ENCODE results near the gene TARS3. TPM values are rescaled to one million over a fixed set of nuclear protein-coding genes. Genes with fewer than 3 reads are reported as not detected.
A peak's percentile ranks its signal among the peaks of the same experiment; 100 is the strongest.

Gene TARS3
- total RNA-seq, 1 donor from 2014 or later = 13.0 TPM

GRCh38 chr15:101709466-101709865 lies 14.8 kb downstream of the TARS3 start:
- Mint-ChIP-seq H3K36me3 (ENCODE audit: low read depth) (peaks cover 75% of the 10 kb centered on the region), H3K4me1 (no peaks in the 10 kb centered on the region), H3K27me3 (no peaks in the 10 kb centered on the region), H3K4me3 (no peak overlapping the region), H3K9me3 (no peaks in the 10 kb centered on the region), H3K27ac (no peak overlapping the region)
- POLR2A ChIA-PET = no interaction called here
- no peak for ATAC-seq (ENCODE audit: low read depth)
- TF ChIP-seq CTCF (IDR thresholded peaks at IDR 0.05) = no peak
- CTCF ChIA-PET = no interaction called here
- intact Hi-C loops (cut with micrococcal nuclease) = no loop called here
- no peak for DNase-seq

- ChIA-PET POLR2A (no interaction called here), CTCF (no interaction called here)
- TF ChIP-seq CTCF (IDR thresholded peaks at IDR 0.05) = no peak
- Mint-ChIP-seq H3K36me3 (ENCODE audit: low read depth) (peaks cover 73% of the 10 kb centered on the region), H3K4me3 (no peak overlapping the region), H3K27me3 (no peaks in the 10 kb centered on the region), H3K9me3 (no peaks in the 10 kb centered on the region), H3K4me1 (peaks cover under 1% of the 10 kb centered on the region), H3K27ac (no peak overlapping the region)
- ATAC-seq (ENCODE audit: low read depth) (no peak), DNase-seq (no peak)
- intact Hi-C loops (cut with micrococcal nuclease) = no loop called here
Measured at GRCh38 chr15:101707983-101708382, 16.3 kb downstream of the TARS3 start.

DNA sequence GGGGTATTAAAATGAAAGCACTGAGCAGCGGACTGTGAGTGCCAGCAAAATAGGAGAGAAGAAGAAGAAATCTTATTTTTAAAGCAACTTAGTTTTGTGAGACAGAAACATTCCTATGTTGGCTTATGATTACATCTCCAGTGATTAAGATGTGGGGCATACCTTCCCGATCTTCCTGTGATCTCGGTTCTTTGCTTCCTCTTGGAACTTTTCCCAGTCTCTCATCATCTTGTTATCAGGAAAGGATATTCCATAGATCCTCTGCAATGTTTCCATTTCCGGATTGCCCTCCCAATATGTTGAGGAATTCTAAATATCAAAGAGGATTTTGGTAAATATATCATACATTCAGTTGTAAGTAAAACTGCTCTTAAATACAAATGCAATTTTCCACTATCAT lies 22.2 kb downstream of the TARS3 start:
- intact Hi-C loops (cut with micrococcal nuclease) = no loop called here
- DNase-seq (no peak), ATAC-seq (ENCODE audit: low read depth) (no peak)
- H3K27ac Mint-ChIP-seq = peak overlapping the region; percentile 70
- H3K36me3 Mint-ChIP-seq (ENCODE audit: low read depth) = peaks cover 73% of the 10 kb centered on the region
- ChIA-PET POLR2A (no interaction called here), CTCF (no interaction called here)
- H3K9me3 Mint-ChIP-seq = no peaks in the 10 kb centered on the region
- no peaks in the 10 kb centered on the region for H3K27me3 Mint-ChIP-seq
- TF ChIP-seq CTCF (IDR thresholded peaks at IDR 0.05) = no peak
- H3K4me1 Mint-ChIP-seq = peaks cover 21% of the 10 kb centered on the region
- H3K4me3 Mint-ChIP-seq = peak overlapping the region; percentile 42

DNA sequence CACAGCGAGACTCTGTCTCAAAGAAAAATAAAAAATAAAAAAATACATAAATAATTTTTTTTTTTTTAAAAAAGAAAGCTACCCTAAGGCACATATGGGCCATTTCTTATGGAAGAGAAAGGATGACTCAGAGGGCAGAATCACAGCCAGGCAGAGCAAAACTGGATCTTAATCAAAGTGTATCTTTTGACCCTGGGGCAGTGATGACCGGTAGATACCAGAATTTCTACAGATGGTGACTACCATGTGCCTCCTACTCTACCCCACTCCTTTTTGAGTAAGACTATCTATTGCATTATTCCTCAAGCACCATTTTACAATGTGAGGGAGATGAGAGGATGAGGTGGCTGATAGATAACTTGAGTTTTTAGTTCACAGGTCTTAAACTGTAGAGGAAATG lies 26.0 kb downstream of the TARS3 start:
- CTCF ChIA-PET = interaction anchor here (0.6 kb wide), 1 partner anchor 19 kb away, joined by 3 read pairs; no protein-coding TSS in a partner anchor
- TF ChIP-seq CTCF (IDR thresholded peaks at IDR 0.05) = no peak
- Mint-ChIP-seq H3K27ac (no peak overlapping the region), H3K4me3 (no peak overlapping the region), H3K36me3 (ENCODE audit: low read depth) (peaks cover 84% of the 10 kb centered on the region), H3K27me3 (no peaks in the 10 kb centered on the region), H3K9me3 (no peaks in the 10 kb centered on the region), H3K4me1 (peaks cover 35% of the 10 kb centered on the region)
- POLR2A ChIA-PET = no interaction called here
- ATAC-seq (ENCODE audit: low read depth) (no peak), DNase-seq (no peak)
- intact Hi-C loops (cut with micrococcal nuclease) = no loop called here

DNA sequence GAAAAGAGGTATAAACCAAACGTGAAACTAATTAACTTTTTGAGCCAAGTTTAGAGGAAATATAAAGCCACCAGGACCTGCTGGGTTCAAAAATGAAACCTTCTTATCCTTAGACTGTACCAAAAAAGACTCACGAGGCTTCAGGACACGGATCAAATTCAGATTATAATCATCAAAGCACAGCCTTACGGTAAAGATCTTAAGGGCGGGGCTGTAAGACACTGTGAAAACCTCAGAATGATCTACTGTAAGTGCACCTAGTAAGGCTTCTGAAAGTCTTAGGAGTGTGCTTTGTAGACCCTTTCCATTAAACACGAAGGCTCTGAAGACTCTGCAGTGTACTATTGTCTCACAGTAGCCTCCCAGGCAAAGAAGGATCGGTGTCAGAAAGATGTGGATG lies 26.8 kb downstream of the TARS3 start:
- Mint-ChIP-seq H3K27me3 (no peaks in the 10 kb centered on the region), H3K27ac (no peak overlapping the region), H3K9me3 (no peaks in the 10 kb centered on the region), H3K36me3 (ENCODE audit: low read depth) (peaks cover 86% of the 10 kb centered on the region), H3K4me1 (peaks cover 38% of the 10 kb centered on the region), H3K4me3 (no peak overlapping the region)
- ChIA-PET POLR2A (no interaction called here), CTCF (interaction anchor here (0.6 kb wide), 1 partner anchor 18 kb away, joined by 3 read pairs; no protein-coding TSS in a partner anchor)
- ATAC-seq (ENCODE audit: low read depth) (no peak), DNase-seq (no peak)
- intact Hi-C loops (cut with micrococcal nuclease) = no loop called here
- no peak for TF ChIP-seq CTCF (IDR thresholded peaks at IDR 0.05)
